Caco-2 (cell line): ENCODE data around the gene ABCC3. TPM values are rescaled to one million over a fixed set of nuclear protein-coding genes. Genes with fewer than 3 reads are reported as not detected.

Experiments
- BruUV-seq: library from RNA; stranded (reverse); fragments of 400-500 nt; replicated peaks from 2 replicates; lab custom pipeline; 2021; lab: Mats Ljungman, UMichigan
- CTCF ChIA-PET: fragments of 300-600 bp; sonication (Branson Sonifier 250); formaldehyde crosslinking; loops from one replicate; lab custom pipeline; 2022; ENCODE audit warnings: antibody characterized with exemption; lab: Charles Lee
- POLR2A ChIA-PET: fragments of 300-600 bp; sonication (Branson Sonifier 250); formaldehyde crosslinking; loops from one replicate; lab custom pipeline; 2022; ENCODE audit warnings: antibody characterized with exemption; lab: Charles Lee
- DNase-seq, 2 experiments: peaks; one replicate each; pipeline versions ENCODE4 v3.0.0 to v3.0.0-alpha.2; 2020 to 2022
- H3K27me3 ChIP-seq: replicated peaks from 2 replicates; pipeline ENCODE4 v1.6.0; 2011; ENCODE audit warnings: low read length; ENCODE audit not compliant: control insufficient read depth, insufficient read depth
- H3K36me3 ChIP-seq: 2 replicates; pipeline ENCODE4 v1.5.1; 2011; ENCODE audit warnings: low read length; ENCODE audit not compliant: control insufficient read depth, insufficient read depth
- H3K4me1 ChIP-seq: fragments of 250-450 bp; sonication (Bioruptor Pico); 2 replicates; pipeline ENCODE4 v1.5.1; 2020; ENCODE audit warnings: mild to moderate bottlenecking
- H3K4me3 ChIP-seq: 2 replicates; pipeline ENCODE4 v1.5.1; 2011; ENCODE audit warnings: low read depth, mild to moderate bottlenecking, control low read depth, low read length
- H3K9me3 ChIP-seq: fragments of 250-450 bp; sonication (Bioruptor Pico); 2 replicates; pipeline ENCODE4 v1.5.1; 2020; ENCODE audit warnings: mild to moderate bottlenecking, moderate library complexity
- H3K27ac Mint-ChIP-seq: one replicate; pipeline ENCODE4 v1.8.0; 2022; ENCODE audit warnings: mixed read lengths; ENCODE audit not compliant: unreplicated experiment
- H3K27me3 Mint-ChIP-seq: one replicate; pipeline ENCODE4 v1.8.0; 2022; ENCODE audit warnings: mixed read lengths; ENCODE audit not compliant: insufficient read depth, unreplicated experiment
- H3K36me3 Mint-ChIP-seq: one replicate; pipeline ENCODE4 v1.8.0; 2022; ENCODE audit warnings: mild to moderate bottlenecking, mixed read lengths; ENCODE audit not compliant: insufficient read depth, unreplicated experiment
- H3K4me1 Mint-ChIP-seq: one replicate; pipeline ENCODE4 v1.8.0; 2022; ENCODE audit warnings: low read depth, mixed read lengths; ENCODE audit not compliant: unreplicated experiment
- H3K4me3 Mint-ChIP-seq: one replicate; pipeline ENCODE4 v1.8.0; 2022; ENCODE audit warnings: mild to moderate bottlenecking, moderate library complexity, mixed read lengths; ENCODE audit not compliant: unreplicated experiment
- H3K9me3 Mint-ChIP-seq: one replicate; pipeline ENCODE4 v1.8.0; 2022; ENCODE audit warnings: mixed read lengths; ENCODE audit not compliant: unreplicated experiment
- intact Hi-C: fragments of 100-400 bp; cut with micrococcal nuclease; formaldehyde crosslinking; loops from one replicate; pipeline ENCODE4 v1.10.0; 2022; ENCODE audit not compliant: unreplicated experiment
- total RNA-seq: library from RNA; stranded (reverse); gene quantifications from 2 replicates; pipeline ENCODE4 v1.2.3, GENCODE V29; 2022
- TF ChIP-seq, protein P1 (sequence below), 2 experiments: fragments of 200-600 bp in 1 of 2; IDR thresholded peaks; 1 replicate in 1 of 2; 2 replicates in 1 of 2; pipeline versions ENCODE4 v1.5.1 to v1.8.0; 2011 to 2022; ENCODE audit warnings: antibody characterized with exemption in 1 of 2, control low read depth in 1 of 2, inconsistent platforms in 1 of 2, low read depth in 1 of 2, low read length in 1 of 2, mild to moderate bottlenecking in 1 of 2, moderate library complexity in 1 of 2; ENCODE audit not compliant: insufficient read depth in 1 of 2, severe bottlenecking in 1 of 2, unreplicated experiment in 1 of 2

Gene ABCC3
- total RNA-seq, 1 experiment from 2014 or later: 45.6 TPM

DNA sequence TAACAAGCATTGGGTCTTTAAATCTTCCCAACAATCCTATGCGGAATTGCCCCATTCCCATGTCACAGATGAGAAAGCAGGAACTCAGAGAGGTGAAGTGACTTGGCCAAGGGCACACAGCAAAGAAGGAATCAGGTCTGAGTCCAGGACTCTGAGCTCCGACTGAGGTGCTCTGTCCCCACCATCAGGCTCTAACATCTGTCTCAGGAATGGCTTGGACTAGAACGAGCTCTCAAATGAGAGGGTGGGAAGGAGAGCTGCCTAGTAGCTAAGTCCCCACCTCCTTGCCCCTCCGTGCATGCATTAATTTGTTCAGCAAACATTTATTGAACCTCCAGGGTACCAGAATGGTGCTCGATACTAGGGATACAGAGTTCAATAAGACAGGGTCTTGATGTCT is 26.7 kb downstream of the ABCC3 start:
- peaks cover 31% of the 10 kb centered on the region for H3K4me1 ChIP-seq
- intact Hi-C loops: loop anchor here (2.0 kb wide), 1 partner anchor 33 kb away; no protein-coding TSS in a partner anchor

DNA sequence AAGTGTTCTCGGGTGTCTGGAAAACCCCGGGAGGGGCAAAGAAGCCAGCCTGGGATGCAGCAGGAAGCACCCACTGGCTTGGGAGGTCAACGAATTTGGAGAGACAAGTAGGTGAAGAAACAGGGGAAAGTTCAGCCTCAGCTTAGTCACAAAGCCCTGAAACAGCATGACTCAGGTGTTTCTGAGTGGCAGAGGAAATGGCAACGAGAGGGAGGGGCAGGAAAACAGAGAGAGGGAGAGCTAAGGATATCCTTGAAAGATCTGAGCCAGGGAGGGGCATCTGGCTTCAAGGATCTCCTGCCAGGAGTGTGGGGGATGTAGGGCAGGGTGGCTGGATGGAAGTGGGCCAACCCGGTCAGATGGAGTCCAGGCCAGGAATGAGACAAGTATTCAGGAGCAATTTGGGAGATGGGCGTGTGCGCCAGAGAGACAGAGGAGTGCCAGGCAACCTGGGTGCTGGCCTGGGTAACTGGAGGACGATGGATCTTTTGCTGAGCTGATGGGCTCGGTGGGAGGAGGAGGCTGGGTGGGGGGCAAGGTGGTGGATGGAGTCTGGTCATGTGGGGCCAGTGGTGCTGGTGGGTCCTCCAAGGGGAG is 27.2 kb downstream of the ABCC3 start:
- Mint-ChIP-seq H3K4me1 (peaks cover 47% of the 10 kb centered on the region), H3K4me3 (peak overlapping the region; percentile 16), H3K9me3 (no peaks in the 10 kb centered on the region), H3K36me3 (peaks cover 13% of the 10 kb centered on the region), H3K27ac (peak overlapping the region; percentile 92), H3K27me3 (no peaks in the 10 kb centered on the region)
- TF ChIP-seq, protein P1, sequence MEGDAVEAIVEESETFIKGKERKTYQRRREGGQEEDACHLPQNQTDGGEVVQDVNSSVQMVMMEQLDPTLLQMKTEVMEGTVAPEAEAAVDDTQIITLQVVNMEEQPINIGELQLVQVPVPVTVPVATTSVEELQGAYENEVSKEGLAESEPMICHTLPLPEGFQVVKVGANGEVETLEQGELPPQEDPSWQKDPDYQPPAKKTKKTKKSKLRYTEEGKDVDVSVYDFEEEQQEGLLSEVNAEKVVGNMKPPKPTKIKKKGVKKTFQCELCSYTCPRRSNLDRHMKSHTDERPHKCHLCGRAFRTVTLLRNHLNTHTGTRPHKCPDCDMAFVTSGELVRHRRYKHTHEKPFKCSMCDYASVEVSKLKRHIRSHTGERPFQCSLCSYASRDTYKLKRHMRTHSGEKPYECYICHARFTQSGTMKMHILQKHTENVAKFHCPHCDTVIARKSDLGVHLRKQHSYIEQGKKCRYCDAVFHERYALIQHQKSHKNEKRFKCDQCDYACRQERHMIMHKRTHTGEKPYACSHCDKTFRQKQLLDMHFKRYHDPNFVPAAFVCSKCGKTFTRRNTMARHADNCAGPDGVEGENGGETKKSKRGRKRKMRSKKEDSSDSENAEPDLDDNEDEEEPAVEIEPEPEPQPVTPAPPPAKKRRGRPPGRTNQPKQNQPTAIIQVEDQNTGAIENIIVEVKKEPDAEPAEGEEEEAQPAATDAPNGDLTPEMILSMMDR (IDR thresholded peaks at IDR 0.05; ENCODE audit: insufficient read depth in 1 of 2, low read depth in 1 of 2, low read length in 1 of 2, severe bottlenecking in 1 of 2, unreplicated experiment in 1 of 2): no peak
- CTCF ChIA-PET: interaction anchor here (0.6 to 2.6 kb wide), 13 partner anchors 9 to 182 kb away, joined by 3 to 23 read pairs (median 4); partner anchors contain the start of gene CACNA1G
- POLR2A ChIA-PET: interaction anchor here (1.1 to 1.3 kb wide), 4 partner anchors 23 to 205 kb away, joined by 3 to 5 read pairs (median 4); partner anchors contain the start of gene TOB1
- Histone ChIP-seq H3K27me3 (no peaks in the 10 kb centered on the region), H3K4me1 (peaks cover 31% of the 10 kb centered on the region), H3K9me3 (no peaks in the 10 kb centered on the region), H3K4me3 (no peak overlapping the region), H3K36me3 (peaks cover 3% of the 10 kb centered on the region; the same call in 1 of the 2 replicates)
- no TSS peak for BruUV-seq
- DNase-seq: peak; percentile 86 to 92
- intact Hi-C loops: loop anchor here (2.0 kb wide), 1 partner anchor 33 kb away; no protein-coding TSS in a partner anchor

More for the DNA sequence above, 26.7 kb downstream of the ABCC3 start:
- BruUV-seq: no TSS peak
- Mint-ChIP-seq H3K9me3 (no peaks in the 10 kb centered on the region), H3K36me3 (peaks cover 13% of the 10 kb centered on the region), H3K27me3 (no peaks in the 10 kb centered on the region), H3K4me3 (peak overlapping the region; percentile 16), H3K4me1 (peaks cover 46% of the 10 kb centered on the region), H3K27ac (peak overlapping the region; percentile 92)
- TF ChIP-seq, protein P1 (IDR thresholded peaks at IDR 0.05; ENCODE audit: insufficient read depth in 1 of 2, low read depth in 1 of 2, low read length in 1 of 2, severe bottlenecking in 1 of 2, unreplicated experiment in 1 of 2): no peak
- ChIA-PET CTCF (interaction anchor here (0.6 to 2.6 kb wide), 15 partner anchors 9 to 236 kb away, joined by 3 to 23 read pairs (median 4); partner anchors contain the start of gene CACNA1G), POLR2A (interaction anchor here (1.0 to 1.3 kb wide), 4 partner anchors 23 to 205 kb away, joined by 3 to 8 read pairs (median 5); partner anchors contain the start of gene TOB1)
- Histone ChIP-seq H3K9me3 (no peaks in the 10 kb centered on the region), H3K27me3 (no peaks in the 10 kb centered on the region), H3K36me3 (peaks cover 3% of the 10 kb centered on the region; the same call in 1 of the 2 replicates), H3K4me3 (no peak overlapping the region)
- DNase-seq: no peak

DNA sequence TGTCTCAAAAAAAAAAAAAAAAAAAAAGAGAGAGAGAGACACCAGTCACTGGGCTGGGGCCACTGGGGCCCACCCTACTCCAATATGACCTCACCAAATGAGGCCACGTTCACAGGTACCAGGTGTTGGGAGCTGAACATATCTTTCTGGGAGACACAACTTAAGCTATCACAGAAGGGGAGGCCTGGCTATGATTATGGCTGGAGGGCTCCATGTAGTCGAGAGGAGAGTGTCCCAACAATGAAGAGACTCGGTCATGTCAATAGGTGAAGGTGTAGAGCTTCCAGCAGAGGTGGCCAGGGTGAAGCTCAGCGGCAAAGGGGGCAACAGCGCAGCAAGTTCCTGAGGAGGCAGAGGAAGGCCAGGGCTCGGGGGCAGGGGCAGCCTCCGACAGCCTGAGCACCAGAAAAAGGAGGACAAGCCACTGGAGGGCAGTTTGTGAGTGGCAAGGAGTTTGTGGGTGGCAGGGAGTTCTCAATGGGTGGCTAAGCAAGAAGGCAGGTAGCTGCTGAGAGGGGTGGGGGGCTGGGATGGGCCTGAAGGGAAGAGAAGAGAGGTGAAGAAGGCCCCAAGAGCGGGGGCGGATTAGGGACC is 28.0 kb downstream of the ABCC3 start:
- H3K4me1 ChIP-seq: peaks cover 36% of the 10 kb centered on the region
- CTCF ChIA-PET: interaction anchor here (0.6 to 1.4 kb wide), 3 partner anchors 22 to 1011 kb away, joined by 4 to 8 read pairs (median 4); no protein-coding TSS in a partner anchor
- H3K36me3 ChIP-seq: no peaks in the 10 kb centered on the region
- H3K4me3 ChIP-seq: no peak overlapping the region
- no peak for DNase-seq
- Mint-ChIP-seq H3K4me1 (peaks cover 55% of the 10 kb centered on the region), H3K27ac (peak overlapping the region; percentile 92), H3K9me3 (no peaks in the 10 kb centered on the region), H3K4me3 (no peak overlapping the region), H3K27me3 (no peaks in the 10 kb centered on the region), H3K36me3 (peaks cover 17% of the 10 kb centered on the region)
- TF ChIP-seq, protein P1 (IDR thresholded peaks at IDR 0.05; ENCODE audit: insufficient read depth in 1 of 2, low read depth in 1 of 2, low read length in 1 of 2, severe bottlenecking in 1 of 2, unreplicated experiment in 1 of 2): no peak
- H3K27me3 ChIP-seq: no peaks in the 10 kb centered on the region
- no TSS peak for BruUV-seq
- H3K9me3 ChIP-seq: no peaks in the 10 kb centered on the region
- intact Hi-C loops: no loop called here
- POLR2A ChIA-PET: interaction anchor here (1.1 to 1.3 kb wide), 2 partner anchors 27 to 35 kb away, joined by 3 to 5 read pairs; no protein-coding TSS in a partner anchor
